ENCODE measurements around the gene MAP7. TPM values are rescaled to one million over a fixed set of nuclear protein-coding genes. Genes with fewer than 3 reads are reported as not detected.

The MAP7 gene
- total and polyA plus RNA-seq, 9 of the 15 experiments (the other 6 are each of a cell fraction or from before 2014, with no cell fraction given): 0.76 to 7.7 (median 3.9) TPM

- TF ChIP-seq CHD7 (IDR thresholded peaks at IDR 0.05; ENCODE audit: low read depth, low read length): no peak
- no peak for TF ChIP-seq SRSF1 (IDR thresholded peaks at IDR 0.05; ENCODE audit: low read depth, low read length)
- TF ChIP-seq PHF21A (IDR thresholded peaks at IDR 0.05; ENCODE audit: borderline replicate concordance, low read depth): no peak
- TF ChIP-seq CBFA2T2 (conservative IDR thresholded peaks at IDR 0.05): no peak
- no peak for TF ChIP-seq ZNF212 (CRISPR knock-in tag; IDR thresholded peaks at IDR 0.05)
- TF ChIP-seq ZNF445 (CRISPR knock-in tag; IDR thresholded peaks at IDR 0.05; ENCODE audit: low read depth): no peak
- no peak for TF ChIP-seq KDM5B (IDR thresholded peaks at IDR 0.05; ENCODE audit: insufficient replicate concordance, low read depth, low read length)
Observed at GRCh38 chr6:136370988-136371728, 179.1 kb downstream of the MAP7 start (continued).
